HG03025 (cell line): ENCODE results near the gene NAPEPLD.
"Not testable (repeated sequence)": the region's sequence is repeated elsewhere in the genome, so short reads cannot be mapped to it uniquely, and the experiment has no call there.

Experiments
- ATAC-seq: cut with Tn5 transposase; IDR thresholded peaks from one replicate; pipeline ENCODE4 v1.9.1; 2021; ENCODE audit warnings: mild to moderate bottlenecking, moderate library complexity; ENCODE audit not compliant: unreplicated experiment, low FRiP score

NAPEPLD gene

DNA sequence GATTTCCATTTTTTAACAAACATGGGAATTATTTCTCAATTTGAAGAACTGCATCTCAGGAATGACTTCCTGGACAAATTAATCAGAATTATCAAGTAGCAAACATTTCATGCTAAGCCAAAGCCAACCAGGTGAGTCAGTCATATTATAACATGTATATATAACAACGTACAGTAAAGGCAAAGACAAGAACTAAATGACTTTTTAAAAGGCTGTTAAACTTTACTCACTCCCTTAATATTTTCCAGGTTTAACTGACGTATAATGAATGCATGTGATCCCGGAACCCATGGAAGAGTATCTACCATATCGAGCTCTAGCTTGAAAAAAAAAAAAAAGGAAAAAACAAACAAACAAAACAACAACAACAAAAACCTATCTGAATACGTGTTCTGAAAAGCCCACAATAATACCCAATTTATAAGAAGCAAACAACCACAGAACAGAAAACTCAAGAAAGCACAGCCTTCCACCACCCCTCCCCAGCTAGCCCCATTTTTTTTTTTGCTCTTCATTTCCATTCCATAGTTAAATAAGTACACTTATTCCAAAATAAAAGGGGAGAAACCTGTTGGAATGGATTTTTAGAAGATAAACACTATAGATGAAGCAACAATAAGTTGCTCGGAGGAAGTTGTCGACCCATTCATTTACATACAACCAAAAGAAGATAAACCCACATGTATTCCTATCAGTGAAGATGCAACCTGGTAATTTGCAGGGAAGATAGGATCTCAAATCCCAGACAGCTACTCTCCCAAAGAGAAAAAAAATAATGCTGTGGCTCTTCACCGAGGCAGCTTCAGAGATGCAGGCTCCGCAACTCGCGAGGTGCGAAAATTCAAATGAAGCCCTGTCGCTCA, 537 bp downstream of the NAPEPLD start:
- no peak for ATAC-seq

DNA sequence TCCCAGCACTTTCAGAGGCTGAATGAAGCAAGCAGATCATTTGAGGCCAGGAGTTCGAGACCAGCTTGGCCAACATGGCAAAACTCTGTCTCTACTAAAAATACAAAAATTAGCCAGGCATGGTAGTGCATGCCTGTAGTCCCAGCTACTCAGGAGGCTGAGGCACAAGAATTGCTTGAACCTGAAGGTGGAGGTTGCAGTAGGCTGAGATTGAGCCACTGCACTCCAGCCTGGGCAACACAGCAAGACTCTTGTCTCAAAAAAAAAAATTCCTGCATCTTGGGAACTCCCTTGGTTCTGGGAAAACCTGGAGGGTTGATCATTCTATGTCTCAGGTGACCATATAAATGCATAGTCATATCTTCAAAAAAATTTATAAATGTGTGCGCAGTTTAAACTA, 4.1 kb downstream of the NAPEPLD start:
- ATAC-seq: not testable (repeated sequence)

DNA sequence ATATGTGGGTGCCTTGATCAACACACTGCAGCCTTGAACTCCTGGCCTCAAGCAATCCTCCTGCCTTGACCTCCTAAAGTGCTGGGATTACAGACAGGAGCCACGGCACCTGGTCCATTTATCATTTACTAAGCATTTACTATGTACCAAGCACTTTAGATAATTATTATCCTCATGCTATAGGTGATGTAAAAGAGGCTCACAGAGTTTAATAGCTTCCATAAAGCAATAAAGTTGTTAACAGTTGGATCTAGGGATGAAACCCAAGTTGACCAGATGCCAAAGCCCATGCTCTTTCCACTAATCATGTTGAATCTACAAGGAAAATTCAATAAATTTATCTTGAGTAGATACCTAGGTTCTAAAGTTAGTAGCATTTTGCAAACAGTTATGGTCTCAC, 5.0 kb downstream of the NAPEPLD start:
- ATAC-seq: no peak

DNA sequence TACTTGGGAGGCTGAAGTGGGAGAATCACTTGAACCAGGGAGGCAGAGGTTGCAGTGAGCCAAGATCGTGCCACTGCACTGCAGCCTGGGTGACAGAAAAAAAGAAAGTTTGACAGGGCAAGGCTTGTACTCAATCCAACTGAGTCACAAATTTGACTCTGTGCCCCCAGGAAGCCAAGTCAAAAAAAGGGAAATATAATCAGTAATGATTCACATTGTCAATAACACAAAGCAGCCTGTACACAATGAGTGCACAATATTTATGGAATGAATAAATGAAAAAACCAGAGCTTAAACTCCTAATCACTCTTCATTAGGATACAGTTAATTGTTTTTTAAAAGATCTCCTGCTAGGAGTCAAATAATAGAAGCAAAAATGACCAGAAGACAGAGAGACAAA, 6.4 kb downstream of the NAPEPLD start:
- ATAC-seq: no peak

DNA sequence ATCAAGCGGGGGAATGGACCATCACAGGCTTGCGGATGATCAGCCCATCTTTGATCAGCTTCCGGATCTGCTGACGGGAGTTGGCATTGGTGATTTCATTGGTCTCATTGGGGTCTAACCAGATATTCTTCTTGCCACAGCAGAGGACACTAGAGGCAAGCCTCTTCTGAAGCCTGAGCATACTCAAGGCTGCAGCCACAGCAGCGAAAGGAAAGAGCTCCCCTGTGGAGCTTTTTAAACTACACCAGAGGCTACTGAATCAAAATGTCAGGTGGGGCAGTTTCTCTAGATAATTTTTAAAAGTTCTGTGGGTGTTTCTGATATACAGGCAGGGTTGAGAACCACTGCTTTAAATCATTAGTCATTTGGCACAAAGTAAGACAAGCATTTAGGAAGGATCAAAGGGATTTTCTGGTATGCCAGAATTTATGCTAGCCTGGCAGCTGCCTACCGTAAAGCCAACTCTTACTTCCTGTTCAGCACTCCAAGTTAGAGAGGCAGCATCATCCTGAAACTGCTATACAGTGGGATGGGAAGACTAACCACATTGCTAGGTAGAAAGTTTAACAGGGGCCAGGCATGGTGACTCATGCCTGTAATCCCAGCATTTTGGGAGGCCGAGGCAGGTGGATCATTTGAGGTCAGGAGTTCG, 7.0 kb downstream of the NAPEPLD start:
- ATAC-seq: no peak

DNA sequence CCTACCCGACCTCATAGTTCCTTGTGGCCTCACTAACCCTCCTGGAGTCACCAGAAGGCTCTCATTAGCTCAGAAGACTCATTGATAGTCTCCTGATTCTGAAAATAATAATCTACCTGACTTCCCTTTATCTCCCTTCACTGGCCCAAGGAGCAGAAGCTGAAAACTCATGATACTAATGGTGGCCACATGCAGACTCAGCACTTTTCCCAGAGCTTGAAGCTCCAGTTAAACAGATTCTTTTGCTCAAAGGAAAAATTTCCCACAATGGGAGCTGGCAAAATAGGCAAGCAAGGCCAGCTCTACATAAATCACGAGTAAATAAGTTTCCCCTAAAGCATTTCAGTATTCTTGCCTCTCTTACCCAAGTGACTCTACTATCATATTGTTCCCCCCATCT, 8.2 kb downstream of the NAPEPLD start:
- ATAC-seq: no peak

DNA sequence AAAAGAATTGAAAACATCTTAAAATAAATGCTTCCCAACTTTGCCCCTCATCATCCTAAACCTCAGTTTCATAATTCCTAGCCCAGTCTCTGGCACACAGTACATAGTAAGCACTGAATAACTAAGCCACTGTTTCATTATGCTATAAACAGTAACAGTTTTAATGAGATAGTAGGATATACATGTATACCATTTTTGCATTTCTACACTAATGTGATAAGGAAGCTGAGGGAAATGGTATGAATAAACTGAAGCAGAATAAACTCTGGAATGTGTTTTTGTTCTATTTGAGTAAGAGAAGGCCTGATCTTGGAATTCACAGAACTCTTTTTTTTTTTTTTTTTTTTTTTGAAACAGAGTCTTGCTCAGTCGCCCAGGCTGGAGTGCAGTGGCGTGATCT, 8.8 kb downstream of the NAPEPLD start:
- ATAC-seq: no peak

DNA sequence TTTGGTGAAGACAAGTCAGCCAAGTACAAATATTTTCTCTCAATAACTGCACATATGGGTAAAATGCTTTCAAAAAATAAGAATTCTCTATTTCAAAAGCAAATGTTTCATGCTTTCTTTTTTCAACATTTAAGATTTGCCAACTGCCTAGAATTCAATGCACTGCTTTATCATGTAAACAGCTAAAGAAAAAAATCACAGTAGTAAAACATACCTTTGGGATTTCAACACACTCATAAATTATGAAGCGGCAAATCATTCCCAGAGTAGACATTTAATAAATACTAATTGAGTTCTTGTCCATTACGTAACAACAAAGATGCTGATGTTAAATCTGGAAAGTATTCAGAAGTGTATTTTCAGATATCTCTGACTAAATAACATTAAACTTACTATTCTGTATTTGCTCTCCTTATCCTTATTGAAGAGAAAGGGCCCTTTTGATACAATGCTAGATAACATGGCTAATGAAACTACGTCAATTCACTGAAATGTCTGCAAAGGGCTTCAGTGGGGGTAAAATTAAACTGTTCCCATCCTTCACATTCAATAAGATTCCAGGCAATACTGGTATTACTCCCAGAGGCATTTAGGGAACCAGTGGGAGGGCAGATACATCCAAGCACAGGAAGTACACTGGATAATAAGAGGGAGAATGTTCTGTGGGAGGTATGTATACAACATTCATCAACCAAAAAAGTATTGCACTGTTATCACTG, 13.9 kb downstream of the NAPEPLD start:
- ATAC-seq: no peak

DNA sequence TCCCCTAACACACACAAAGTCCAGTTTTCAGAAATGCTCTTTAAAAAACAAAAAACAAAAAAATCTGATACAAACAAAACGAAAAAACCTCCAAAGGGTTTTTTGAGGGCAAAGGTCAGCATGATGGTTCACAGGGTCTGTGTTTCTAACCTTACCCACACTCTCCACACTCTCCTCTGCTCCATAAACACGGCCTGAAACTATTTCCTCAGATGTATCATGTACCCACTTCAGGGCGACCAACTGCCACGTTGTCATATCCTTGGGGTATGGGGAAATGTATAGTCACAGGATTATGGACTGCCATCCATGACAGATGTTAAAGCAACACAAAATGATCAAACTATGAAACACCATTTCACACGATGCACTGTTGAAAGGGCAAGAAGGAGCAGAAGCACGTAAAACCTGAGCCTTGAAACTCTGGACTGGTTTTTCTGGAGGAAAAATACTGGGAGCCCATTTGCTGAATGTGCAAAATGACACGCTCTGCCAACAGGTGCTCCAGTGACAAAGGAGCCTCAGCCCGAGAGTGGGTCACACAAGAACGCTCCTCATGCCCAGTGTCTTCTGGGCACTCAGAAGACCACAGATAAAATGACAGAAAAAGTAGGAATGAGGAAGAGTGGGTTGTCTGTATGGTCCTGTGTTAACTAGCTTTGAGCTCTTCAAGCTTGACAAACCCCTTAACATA, 15.8 kb downstream of the NAPEPLD start:
- ATAC-seq: no peak

DNA sequence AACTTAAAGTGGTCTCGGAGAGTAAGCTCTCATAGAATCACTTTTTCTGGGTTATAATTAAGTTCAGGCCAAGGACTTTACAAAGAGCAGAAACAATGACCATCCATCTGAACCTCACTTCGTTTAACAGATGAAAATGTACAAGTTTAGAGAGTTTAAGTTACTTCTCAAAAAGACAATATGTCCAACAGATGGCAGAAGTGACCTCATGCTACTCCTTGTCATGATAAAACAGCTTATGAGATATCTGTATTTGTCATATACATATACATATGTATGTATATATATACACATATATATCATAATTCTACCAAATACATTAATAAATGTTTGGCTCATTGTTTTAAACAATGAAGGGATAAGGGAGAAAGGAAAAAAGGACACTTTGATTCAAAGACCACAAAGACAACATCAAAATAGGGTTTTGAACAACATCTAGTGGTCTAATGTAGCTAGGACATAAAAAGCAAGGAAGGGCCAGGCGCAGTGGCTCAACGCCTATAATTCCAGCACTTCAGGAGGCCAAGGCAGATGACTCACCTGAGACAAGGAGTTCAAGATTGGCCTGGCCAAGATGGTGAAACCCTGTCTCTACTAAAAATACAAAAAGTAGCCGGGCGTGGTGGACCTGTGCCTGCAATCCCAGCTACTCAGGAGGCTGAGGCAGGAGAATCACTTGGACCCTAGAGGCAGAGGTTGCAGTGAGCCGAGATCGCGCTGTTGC, 17.8 kb downstream of the NAPEPLD start:
- ATAC-seq: no peak

DNA sequence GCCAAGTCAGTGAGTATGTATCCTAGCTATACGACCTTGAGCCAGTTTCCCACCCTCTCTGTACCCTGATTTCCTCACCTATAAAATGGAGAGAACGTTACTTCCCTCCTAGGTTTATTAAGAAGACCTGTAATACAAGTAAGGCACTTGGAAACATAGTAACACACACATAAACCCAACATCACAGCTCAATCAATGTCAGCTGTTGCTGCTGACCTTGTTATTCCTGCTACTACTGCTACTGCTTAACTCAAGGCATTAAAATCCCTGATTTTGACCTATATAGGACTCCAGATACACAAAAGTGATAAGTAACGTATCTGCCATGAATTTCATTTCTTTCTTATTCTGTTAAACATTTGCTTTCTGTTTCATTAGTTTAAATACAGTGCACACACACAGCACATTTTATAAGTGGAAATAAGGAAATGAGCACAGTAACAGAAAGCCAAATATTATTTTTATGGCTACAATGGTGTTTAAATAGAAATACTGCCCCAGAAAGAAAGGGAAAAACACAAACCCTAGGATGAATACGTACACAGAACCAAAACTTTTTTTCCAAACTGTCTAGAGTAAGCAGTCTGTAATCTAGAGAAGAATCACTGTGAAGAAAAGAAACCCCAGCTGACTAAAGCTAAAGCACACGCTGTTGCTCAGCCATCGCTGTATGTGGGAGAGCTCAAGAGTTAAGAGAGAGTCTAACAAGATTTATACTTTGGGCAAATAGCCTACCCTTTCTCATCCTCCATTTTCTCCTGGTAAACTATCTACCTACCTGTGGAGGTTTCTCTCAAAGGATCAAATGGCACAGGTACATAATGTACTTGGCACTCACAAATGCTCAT, 19.0 kb downstream of the NAPEPLD start:
- ATAC-seq: no peak

DNA sequence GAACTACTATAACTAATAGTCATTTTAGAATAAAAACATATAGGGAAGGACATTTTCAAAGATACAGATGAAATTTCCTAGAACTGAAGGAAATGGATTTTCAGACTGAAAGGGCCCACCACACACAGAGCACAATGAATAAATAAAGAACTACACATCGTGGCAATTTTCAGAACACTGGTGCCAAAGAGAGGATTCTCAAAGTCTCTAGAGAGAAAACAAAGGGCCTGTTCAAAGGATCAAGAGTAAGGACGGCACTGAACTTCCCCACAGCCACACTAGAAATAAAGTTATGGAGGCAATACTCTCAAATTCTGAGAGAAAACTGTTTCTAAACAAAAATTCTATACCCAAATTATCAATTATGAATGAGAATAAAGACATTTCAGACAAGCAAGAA, 21.9 kb downstream of the NAPEPLD start:
- no peak for ATAC-seq

DNA sequence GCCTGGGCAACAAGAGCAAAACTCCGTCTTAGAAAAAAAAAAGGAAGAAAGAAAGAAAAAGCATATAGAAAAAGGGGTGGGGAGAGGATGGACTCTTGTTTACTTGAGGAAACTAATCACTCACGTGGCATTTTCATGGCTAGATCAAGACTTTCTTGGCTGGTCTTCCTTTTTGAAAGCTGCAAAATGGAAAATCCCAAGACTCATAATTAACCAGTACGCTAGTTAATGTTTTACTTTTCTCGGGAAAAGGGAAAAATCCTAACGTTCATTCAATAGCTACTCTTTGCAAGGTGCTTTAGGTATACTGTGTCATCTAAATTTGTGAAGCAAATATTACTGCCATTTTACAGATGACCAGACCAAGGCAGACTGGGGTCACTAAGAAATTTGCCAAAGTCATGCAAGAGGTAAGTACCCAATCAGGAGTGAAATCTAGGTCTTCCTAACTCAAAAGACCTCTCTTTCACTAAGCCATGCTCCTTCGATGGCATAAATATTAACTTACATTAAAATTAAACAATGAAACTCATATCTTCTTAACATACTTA, 24.4 kb downstream of the NAPEPLD start:
- no peak for ATAC-seq

DNA sequence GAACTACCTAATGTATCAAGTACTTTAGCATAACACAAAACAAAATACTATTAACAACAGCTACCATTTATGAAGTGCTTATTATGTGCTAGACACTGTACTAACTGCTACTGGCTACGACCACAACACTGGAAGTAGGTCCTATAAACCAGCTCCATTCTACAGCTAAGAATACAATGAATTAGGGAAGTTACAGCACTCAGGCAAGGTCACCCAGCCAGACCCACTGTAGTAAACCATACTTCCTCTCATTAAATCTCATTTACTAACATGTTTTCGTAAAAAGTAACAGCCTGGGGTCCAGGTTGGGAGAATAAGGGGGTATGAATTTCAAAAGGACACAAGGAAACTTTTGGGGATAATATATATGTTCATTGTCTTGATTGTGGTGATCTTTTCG, 25.4 kb downstream of the NAPEPLD start:
- ATAC-seq: no peak

DNA sequence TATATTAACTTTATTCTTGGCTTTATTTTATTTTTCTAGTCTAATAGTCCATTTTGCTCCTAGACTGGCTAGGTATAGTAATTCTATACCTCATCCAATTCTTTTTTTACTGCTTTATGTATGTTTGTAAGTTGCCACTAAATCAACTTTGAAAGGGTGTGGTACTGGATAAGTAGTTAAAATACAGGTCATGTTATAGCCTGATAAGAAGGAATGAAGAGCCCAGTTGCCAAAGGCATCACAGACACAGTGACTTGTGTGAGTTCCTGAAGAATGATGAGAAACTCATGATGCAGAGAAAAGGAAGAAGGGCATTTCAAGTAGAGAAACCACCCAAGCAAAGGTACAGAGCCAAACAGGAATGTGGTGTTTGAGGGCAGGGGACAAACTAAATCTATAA, 27.3 kb downstream of the NAPEPLD start:
- ATAC-seq: no peak

DNA sequence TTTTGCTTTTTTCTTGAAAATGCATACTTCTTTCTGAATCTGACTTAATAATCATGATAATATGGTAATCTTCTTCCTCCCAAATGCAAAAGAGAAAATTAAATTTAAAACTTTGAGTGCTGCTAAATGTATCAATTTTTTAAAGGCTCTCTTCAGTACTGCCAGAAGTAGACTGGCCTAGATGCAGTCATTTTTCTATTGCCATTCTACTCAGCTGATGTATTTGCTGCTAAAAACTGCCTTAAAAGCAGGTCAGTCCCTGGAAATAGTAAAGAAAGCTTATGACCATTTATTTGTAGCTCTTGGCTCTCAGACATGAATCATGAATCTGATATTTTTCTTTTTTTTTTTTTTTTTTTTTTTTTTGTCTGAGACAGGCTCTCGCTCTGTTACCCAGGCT, 28.5 kb downstream of the NAPEPLD start:
- no peak for ATAC-seq

DNA sequence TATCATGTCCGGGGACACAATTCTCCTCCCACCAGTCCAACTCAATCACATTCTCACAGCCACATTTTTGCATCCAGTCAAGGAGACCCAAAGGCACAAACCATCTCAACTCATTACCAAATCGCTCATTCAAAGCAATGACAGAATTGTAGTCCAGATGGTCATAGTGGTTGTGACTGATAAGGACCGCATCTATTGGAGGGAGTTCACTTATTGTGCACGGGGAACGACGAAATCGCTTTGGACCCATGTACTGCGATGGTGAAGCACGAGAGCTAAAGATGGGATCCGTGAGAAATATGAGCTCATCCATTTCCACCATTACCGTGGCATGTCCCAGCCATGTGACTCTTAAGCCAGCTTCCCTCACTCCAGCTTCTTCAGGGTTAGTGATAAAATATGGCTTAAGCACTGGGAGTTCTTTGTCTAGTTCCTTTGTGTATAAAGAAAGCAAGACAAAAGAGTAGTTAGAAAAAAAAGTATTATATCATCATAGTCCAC, 29.1 kb downstream of the NAPEPLD start:
- ATAC-seq: no peak

DNA sequence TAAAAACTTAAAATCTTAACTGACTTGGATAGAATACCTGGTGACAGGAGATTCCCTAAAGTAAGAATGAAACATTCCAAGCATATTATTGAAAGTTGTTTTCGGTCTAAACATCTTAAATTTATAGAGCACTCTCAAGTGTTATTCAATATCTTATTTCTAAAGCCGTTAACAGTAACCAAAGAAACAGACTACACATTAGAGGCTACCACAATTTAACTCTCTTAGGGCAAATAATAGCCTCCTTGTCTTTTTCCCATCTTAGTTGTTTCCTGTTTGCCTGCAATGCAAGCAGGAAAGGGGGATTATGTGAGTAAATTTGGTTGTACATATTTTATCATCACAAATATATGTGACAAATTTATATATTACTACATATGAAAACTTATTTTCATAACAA, 31.4 kb downstream of the NAPEPLD start:
- no peak for ATAC-seq

DNA sequence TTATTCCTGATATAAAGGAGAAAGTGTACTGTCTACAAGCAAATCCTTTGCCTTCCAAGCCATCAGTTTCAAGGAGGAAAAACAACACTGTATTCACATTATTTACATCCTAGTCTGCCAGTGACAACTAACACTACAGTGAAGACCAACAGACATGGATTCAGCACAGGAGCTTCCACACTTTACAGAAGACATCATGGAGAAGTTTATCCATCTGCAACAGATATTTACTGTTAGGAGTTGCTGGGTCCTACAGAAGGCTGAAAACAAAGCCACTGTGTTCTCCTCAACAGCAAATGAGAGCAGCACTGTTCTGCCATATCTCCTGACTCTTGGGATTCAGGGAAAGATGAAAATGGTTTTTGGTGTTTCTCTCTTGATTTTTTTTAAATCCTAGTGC, 31.9 kb downstream of the NAPEPLD start:
- no peak for ATAC-seq
